Activated CD8-positive, alpha-beta memory T cell treated with anti-CD3 and anti-CD28 coated beads, Interleukin-2, amount 10 ng/mL, durations not matched to agents 7 days and 5 days (primary cell): ENCODE results near the gene ARMH3. TPM values are rescaled to one million over a fixed set of nuclear protein-coding genes. Genes with fewer than 3 reads are reported as not detected.

ENCODE experiments used
- ATAC-seq: fragments of 150-1000 bp; cut with Tn5 transposase; one replicate; pipeline ENCODE4 v1.10.0; 2021; ENCODE audit warnings: moderate library complexity
- CTCF ChIA-PET: fragments of 350-600 bp; sonication (Branson Sonifier 250); formaldehyde crosslinking; loops from one replicate; lab custom pipeline; 2021; ENCODE audit warnings: antibody characterized with exemption; lab: Charles Lee
- DNase-seq: peaks from one replicate; pipeline ENCODE4 v3.0.0-alpha.2; 2020
- H3K27ac Mint-ChIP-seq: one replicate; pipeline ENCODE4 v1.8.0; 2021; ENCODE audit warnings: mild to moderate bottlenecking, mixed read lengths
- H3K27me3 Mint-ChIP-seq: one replicate; pipeline ENCODE4 v1.8.0; 2021; ENCODE audit warnings: mixed read lengths
- H3K36me3 Mint-ChIP-seq: one replicate; pipeline ENCODE4 v1.8.0; 2021; ENCODE audit warnings: mild to moderate bottlenecking, mixed read lengths
- H3K4me1 Mint-ChIP-seq: one replicate; pipeline ENCODE4 v1.8.0; 2021; ENCODE audit warnings: mixed read lengths
- H3K4me3 Mint-ChIP-seq: one replicate; pipeline ENCODE4 v1.8.0; 2021; ENCODE audit warnings: mild to moderate bottlenecking, moderate library complexity, mixed read lengths
- H3K9me3 Mint-ChIP-seq: one replicate; pipeline ENCODE4 v1.8.0; 2022; ENCODE audit warnings: low read depth, mixed read lengths
- total RNA-seq, 2 experiments: library from RNA; stranded (reverse); gene quantifications; one replicate each; pipeline ENCODE4 v1.2.3, GENCODE V29; 2021

ARMH3 gene
- total RNA-seq, 2 experiments from 2014 or later, result 23.8 to 25.9 TPM

- Mint-ChIP-seq H3K9me3 (no peaks in the 10 kb centered on the region), H3K36me3 (no peaks in the 10 kb centered on the region), H3K27me3 (no peaks in the 10 kb centered on the region), H3K27ac (no peak overlapping the region), H3K4me3 (no peak overlapping the region), H3K4me1 (no peaks in the 10 kb centered on the region)
- CTCF ChIA-PET, result interaction anchor here (1.0 to 1.8 kb wide), 3 partner anchors 45 to 97 kb away, joined by 3 to 5 read pairs (median 4); no protein-coding TSS in a partner anchor
- DNase-seq (no peak), ATAC-seq (no peak)
These were observed 143.3 kb downstream of the ARMH3 start for GRCh38 chr10:101912561-101913179.

GRCh38 chr10:101906586-101907183, 149.3 kb downstream of the ARMH3 start:
- Mint-ChIP-seq H3K4me3 (no peak overlapping the region), H3K36me3 (no peaks in the 10 kb centered on the region), H3K9me3 (no peaks in the 10 kb centered on the region), H3K27me3 (no peaks in the 10 kb centered on the region), H3K4me1 (peaks cover 9% of the 10 kb centered on the region), H3K27ac (no peak overlapping the region)
- ATAC-seq (no peak), DNase-seq (no peak)
- CTCF ChIA-PET, result interaction anchor here (0.7 to 2.4 kb wide), 5 partner anchors 10 to 109 kb away, joined by 3 to 8 read pairs (median 3); no protein-coding TSS in a partner anchor

GRCh38 chr10:101905251-101905650, 150.7 kb downstream of the ARMH3 start:
- ATAC-seq, result no peak
- CTCF ChIA-PET, result interaction anchor here (1.0 kb wide), 1 partner anchor 15 kb away, joined by 3 read pairs; no protein-coding TSS in a partner anchor

GRCh38 chr10:101903827-101904550, 152.0 kb downstream of the ARMH3 start:
- no peaks in the 10 kb centered on the region for H3K9me3 Mint-ChIP-seq
- no peak overlapping the region for H3K4me3 Mint-ChIP-seq
- DNase-seq (peak; percentile 43), ATAC-seq (no peak)
- H3K36me3 Mint-ChIP-seq, result no peaks in the 10 kb centered on the region
- H3K27ac Mint-ChIP-seq, result no peak overlapping the region
- CTCF ChIA-PET, result interaction anchor here (1.0 kb wide), 2 partner anchors 14 to 63 kb away, joined by 3 read pairs; no protein-coding TSS in a partner anchor
- no peaks in the 10 kb centered on the region for H3K27me3 Mint-ChIP-seq
- peaks cover 11% of the 10 kb centered on the region for H3K4me1 Mint-ChIP-seq

More at GRCh38 chr10:101905251-101905650, 150.7 kb downstream of the ARMH3 start:
- no peaks in the 10 kb centered on the region for H3K9me3 Mint-ChIP-seq
- no peaks in the 10 kb centered on the region for H3K27me3 Mint-ChIP-seq
- H3K36me3 Mint-ChIP-seq, result no peaks in the 10 kb centered on the region
- no peak for DNase-seq
- peaks cover 11% of the 10 kb centered on the region for H3K4me1 Mint-ChIP-seq
- H3K27ac Mint-ChIP-seq, result no peak overlapping the region
- no peak overlapping the region for H3K4me3 Mint-ChIP-seq

- Mint-ChIP-seq H3K36me3 (no peaks in the 10 kb centered on the region), H3K9me3 (no peaks in the 10 kb centered on the region), H3K4me3 (no peak overlapping the region), H3K27me3 (no peaks in the 10 kb centered on the region), H3K27ac (no peak overlapping the region), H3K4me1 (peaks cover 11% of the 10 kb centered on the region)
- ATAC-seq, result no peak
- CTCF ChIA-PET, result interaction anchor here (0.9 kb wide), 1 partner anchor 59 kb away, joined by 3 read pairs; the partner anchor contains the start of gene KCNIP2
- DNase-seq, result no peak
These were observed 153.2 kb downstream of the ARMH3 start for GRCh38 chr10:101902820-101903145.

- no peak overlapping the region for H3K4me3 Mint-ChIP-seq
- CTCF ChIA-PET, result interaction anchor here (0.9 to 2.0 kb wide), 3 partner anchors 12 to 61 kb away, joined by 3 to 6 read pairs (median 3); partner anchors contain the start of gene KCNIP2
- DNase-seq (no peak), ATAC-seq (no peak)
- H3K4me1 Mint-ChIP-seq, result peaks cover 11% of the 10 kb centered on the region
- no peaks in the 10 kb centered on the region for H3K27me3 Mint-ChIP-seq
- no peaks in the 10 kb centered on the region for H3K9me3 Mint-ChIP-seq
- H3K36me3 Mint-ChIP-seq, result no peaks in the 10 kb centered on the region
- no peak overlapping the region for H3K27ac Mint-ChIP-seq
These were observed 153.7 kb downstream of the ARMH3 start for GRCh38 chr10:101902032-101902819.

- H3K27me3 Mint-ChIP-seq, result no peaks in the 10 kb centered on the region
- H3K36me3 Mint-ChIP-seq, result no peaks in the 10 kb centered on the region
- no peak overlapping the region for H3K27ac Mint-ChIP-seq
- CTCF ChIA-PET, result interaction anchor here (1.0 to 2.0 kb wide), 2 partner anchors 12 to 60 kb away, joined by 3 to 6 read pairs; no protein-coding TSS in a partner anchor
- no peak overlapping the region for H3K4me3 Mint-ChIP-seq
- peaks cover 11% of the 10 kb centered on the region for H3K4me1 Mint-ChIP-seq
- H3K9me3 Mint-ChIP-seq, result no peaks in the 10 kb centered on the region
- DNase-seq, result no peak
- no peak for ATAC-seq
These were observed 154.6 kb downstream of the ARMH3 start for GRCh38 chr10:101901340-101901739.

GRCh38 chr10:101897633-101898032, 158.3 kb downstream of the ARMH3 start:
- CTCF ChIA-PET, result interaction anchor here (0.7 to 2.9 kb wide), 8 partner anchors 9 to 176 kb away, joined by 3 to 18 read pairs (median 4); no protein-coding TSS in a partner anchor
- no peaks in the 10 kb centered on the region for H3K9me3 Mint-ChIP-seq

GRCh38 chr10:101896225-101896877, 159.6 kb downstream of the ARMH3 start:
- H3K9me3 Mint-ChIP-seq, result no peaks in the 10 kb centered on the region
- H3K27ac Mint-ChIP-seq, result no peak overlapping the region
- no peak overlapping the region for H3K4me3 Mint-ChIP-seq
- DNase-seq (no peak), ATAC-seq (no peak)
- H3K4me1 Mint-ChIP-seq, result peaks cover 2% of the 10 kb centered on the region
- no peaks in the 10 kb centered on the region for H3K36me3 Mint-ChIP-seq
- H3K27me3 Mint-ChIP-seq, result no peaks in the 10 kb centered on the region
- CTCF ChIA-PET, result interaction anchor here (1.7 to 2.9 kb wide), 3 partner anchors 8 to 115 kb away, joined by 4 to 18 read pairs (median 11); no protein-coding TSS in a partner anchor

More at GRCh38 chr10:101897633-101898032, 158.3 kb downstream of the ARMH3 start:
- peaks cover 3% of the 10 kb centered on the region for H3K4me1 Mint-ChIP-seq
- no peak for ATAC-seq
- H3K4me3 Mint-ChIP-seq, result no peak overlapping the region
- H3K36me3 Mint-ChIP-seq, result no peaks in the 10 kb centered on the region
- no peak for DNase-seq
- no peaks in the 10 kb centered on the region for H3K27me3 Mint-ChIP-seq
- no peak overlapping the region for H3K27ac Mint-ChIP-seq

- Mint-ChIP-seq H3K4me3 (no peak overlapping the region), H3K9me3 (no peaks in the 10 kb centered on the region), H3K27me3 (no peaks in the 10 kb centered on the region), H3K4me1 (peaks cover 2% of the 10 kb centered on the region), H3K36me3 (no peaks in the 10 kb centered on the region), H3K27ac (no peak overlapping the region)
- no peak for ATAC-seq
- CTCF ChIA-PET, result interaction anchor here (0.7 kb wide), 1 partner anchor 744 kb away, joined by 3 read pairs; no protein-coding TSS in a partner anchor
- no peak for DNase-seq
These were observed 160.2 kb downstream of the ARMH3 start for GRCh38 chr10:101895781-101896180.

GRCh38 chr10:101894742-101895141, 161.2 kb downstream of the ARMH3 start:
- Mint-ChIP-seq H3K4me1 (peaks cover 2% of the 10 kb centered on the region), H3K27me3 (no peaks in the 10 kb centered on the region), H3K27ac (no peak overlapping the region), H3K36me3 (no peaks in the 10 kb centered on the region), H3K9me3 (no peaks in the 10 kb centered on the region), H3K4me3 (no peak overlapping the region)
- ATAC-seq (no peak), DNase-seq (no peak)
- CTCF ChIA-PET, result no interaction called here

- ATAC-seq, result no peak
- H3K4me1 Mint-ChIP-seq, result peaks cover 5% of the 10 kb centered on the region
- CTCF ChIA-PET, result no interaction called here
- H3K27me3 Mint-ChIP-seq, result no peaks in the 10 kb centered on the region
- H3K27ac Mint-ChIP-seq, result no peak overlapping the region
- H3K36me3 Mint-ChIP-seq, result no peaks in the 10 kb centered on the region
- no peaks in the 10 kb centered on the region for H3K9me3 Mint-ChIP-seq
- H3K4me3 Mint-ChIP-seq, result no peak overlapping the region
- no peak for DNase-seq
These were observed 161.7 kb downstream of the ARMH3 start for GRCh38 chr10:101894266-101894665.
